HUES64 (cell line): Measurements from ENCODE around the gene PLA2G12B. TPM values are rescaled to one million over a fixed set of nuclear protein-coding genes. Genes with fewer than 3 reads are reported as not detected.
"Not testable (repeated sequence)": the region's sequence is repeated elsewhere in the genome, so short reads cannot be mapped to it uniquely, and the experiment has no call there.

Source experiments
- H3K27ac ChIP-seq: 2 replicates; pipeline ENCODE4 v1.7.0; 2013; ENCODE audit warnings: low read depth, low read length, inconsistent platforms
- H3K27me3 ChIP-seq: 2 replicates; pipeline ENCODE4 v1.6.1; 2013; ENCODE audit warnings: mild to moderate bottlenecking, low read length; ENCODE audit not compliant: insufficient read depth
- H3K36me3 ChIP-seq: 2 replicates; pipeline ENCODE4 v1.6.1; 2013; ENCODE audit warnings: mild to moderate bottlenecking, low read length; ENCODE audit not compliant: insufficient read depth
- H3K4me1 ChIP-seq: 2 replicates; pipeline ENCODE4 v1.6.1; 2013; ENCODE audit warnings: mild to moderate bottlenecking, low read length, moderate library complexity; ENCODE audit not compliant: insufficient read depth
- H3K4me3 ChIP-seq: 2 replicates; pipeline ENCODE4 v1.5.1; 2013; ENCODE audit warnings: mild to moderate bottlenecking, low read length, moderate library complexity
- H3K9ac ChIP-seq: 2 replicates; pipeline ENCODE4 v1.6.1; 2013; ENCODE audit warnings: mild to moderate bottlenecking, low read depth, low read length
- H3K9me3 ChIP-seq: 2 replicates; pipeline ENCODE4 v1.6.1; 2013; ENCODE audit warnings: low read depth, low read length; ENCODE audit not compliant: insufficient read depth
- WGBS: fragments of 150-250, 120-280 bp; methylation state at CpG from one replicate; pipeline ENCODE4 v1.1.7; 2013; ENCODE audit warnings: missing lambda C conversion rate; 5-methylcytosine and 5-hydroxymethylcytosine counted together
- polyA plus RNA-seq, 2 experiments: library from polyadenylated mRNA; stranded (reverse); fragments of 50-300 nt; gene quantifications; one replicate each; pipeline ENCODE4 v1.2.3, GENCODE V29; 2013

Gene PLA2G12B, protein sequence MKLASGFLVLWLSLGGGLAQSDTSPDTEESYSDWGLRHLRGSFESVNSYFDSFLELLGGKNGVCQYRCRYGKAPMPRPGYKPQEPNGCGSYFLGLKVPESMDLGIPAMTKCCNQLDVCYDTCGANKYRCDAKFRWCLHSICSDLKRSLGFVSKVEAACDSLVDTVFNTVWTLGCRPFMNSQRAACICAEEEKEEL
- not detected for polyA plus RNA-seq (2013, experiment 1 of 2)
- polyA plus RNA-seq (2013, experiment 2 of 2) = 0.25 TPM

DNA sequence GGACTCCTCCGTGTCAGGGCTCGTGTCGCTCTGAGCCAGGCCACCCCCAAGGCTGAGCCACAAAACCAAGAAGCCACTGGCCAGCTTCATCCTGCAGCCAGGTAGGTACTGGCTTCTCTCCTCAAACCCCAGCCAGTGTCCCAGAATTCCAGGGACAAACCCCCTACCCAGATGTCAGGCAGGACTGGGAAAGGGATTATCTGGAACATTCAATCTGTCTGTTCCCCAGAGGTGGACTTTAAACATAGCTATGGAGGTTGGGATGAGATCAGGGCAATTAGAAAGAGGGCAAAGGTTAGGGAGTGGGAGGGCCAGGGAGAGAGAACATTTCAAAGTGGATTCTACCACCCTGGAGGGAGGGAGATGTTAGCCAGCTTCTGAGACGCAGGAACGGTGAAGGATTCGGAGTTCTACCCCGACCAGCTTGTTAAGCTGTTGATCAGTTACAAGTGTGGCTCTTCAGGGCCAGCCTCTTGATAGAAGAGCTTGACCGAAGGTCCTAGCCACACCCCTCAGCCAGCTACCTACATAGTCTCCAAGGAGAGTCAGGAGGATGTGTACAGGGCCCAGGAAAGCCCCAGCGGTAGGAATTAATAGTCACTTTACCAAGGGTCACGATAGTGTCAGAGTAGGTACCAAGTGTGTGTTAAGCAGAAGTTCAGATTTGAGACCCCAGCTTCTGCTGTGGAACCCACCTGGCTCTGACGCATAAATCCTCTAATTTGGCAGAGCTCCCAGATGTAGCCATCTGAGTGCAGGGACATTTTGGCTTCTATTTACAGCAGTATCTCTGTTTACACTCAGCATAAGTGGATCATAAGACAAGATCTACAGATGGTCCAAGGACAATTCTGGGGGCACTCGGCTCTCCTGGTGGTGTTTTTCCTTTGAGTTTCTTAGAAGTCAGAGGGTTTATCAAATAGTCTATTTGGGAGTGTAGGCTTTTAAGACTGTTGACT, at the start of gene PLA2G12B:
Gene PLA2G12B, minus strand, starts transcription at position 211 of the 959 bp plus-strand sequence. Its CDS starts 121 bp downstream, at position 90.
- H3K27me3 ChIP-seq = no peaks in the 10 kb centered on the region
- H3K4me1 ChIP-seq = peaks cover 24% of the 10 kb centered on the region
- no peak within 1 kb of the TSS for H3K27ac ChIP-seq
- H3K9ac ChIP-seq = no peak within 1 kb of the TSS
- 87% methylated on average over 12 of the region's 12 CpGs for WGBS
- H3K36me3 ChIP-seq = no peaks in the 10 kb centered on the region
- H3K4me3 ChIP-seq = no peak within 1 kb of the TSS
- H3K9me3 ChIP-seq = no peaks in the 10 kb centered on the region

DNA sequence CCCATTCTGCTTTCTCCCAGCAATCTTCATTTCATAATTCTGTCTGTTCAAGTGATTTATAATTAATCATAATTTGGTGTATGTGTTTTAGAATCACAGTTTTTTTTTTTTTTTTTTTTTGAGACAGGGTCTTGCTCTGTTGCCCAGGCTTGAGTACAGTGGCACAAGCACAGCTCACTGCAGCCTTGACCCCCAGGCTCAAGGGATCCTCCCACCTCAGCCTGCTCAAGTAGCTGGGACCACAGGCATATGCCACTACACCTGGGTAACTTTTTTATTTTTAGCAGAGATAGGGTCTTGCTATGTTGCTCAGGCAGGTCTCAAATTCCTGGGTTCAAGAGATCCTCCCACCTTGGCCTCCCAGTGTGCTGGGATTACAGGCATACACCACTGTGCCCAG, 49.2 kb upstream of the PLA2G12B start:
- Histone ChIP-seq H3K4me3 (no peak overlapping the region), H3K36me3 (peaks cover 43% of the 10 kb centered on the region), H3K9me3 (no peaks in the 10 kb centered on the region), H3K4me1 (no peaks in the 10 kb centered on the region), H3K27me3 (no peaks in the 10 kb centered on the region), H3K27ac (no peak overlapping the region), H3K9ac (no peak overlapping the region)

DNA sequence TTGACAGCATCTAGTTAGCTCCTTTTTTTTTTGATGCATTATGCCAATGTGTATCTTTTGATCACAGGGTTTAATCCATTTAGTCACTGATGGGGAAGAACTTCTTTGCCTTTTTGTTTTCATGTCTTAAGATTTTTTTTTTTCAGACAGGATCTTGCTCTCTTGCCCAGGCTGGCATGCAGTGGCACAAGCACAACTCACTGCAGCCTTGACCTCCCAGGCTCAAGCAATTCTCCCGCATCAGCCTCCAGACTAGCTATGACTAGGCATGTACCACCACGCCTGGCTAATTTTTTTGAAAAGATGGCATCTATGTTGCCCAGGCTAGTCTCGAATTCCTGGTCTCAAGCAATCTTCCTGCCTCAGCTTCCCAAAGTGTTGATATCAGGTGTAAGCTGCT, 46.4 kb upstream of the PLA2G12B start:
- Histone ChIP-seq H3K9me3 (0 out of 2 replicates have a peak, but pooled peaks cover 3% of the 10 kb centered on the region), H3K4me3 (no peak overlapping the region)

DNA sequence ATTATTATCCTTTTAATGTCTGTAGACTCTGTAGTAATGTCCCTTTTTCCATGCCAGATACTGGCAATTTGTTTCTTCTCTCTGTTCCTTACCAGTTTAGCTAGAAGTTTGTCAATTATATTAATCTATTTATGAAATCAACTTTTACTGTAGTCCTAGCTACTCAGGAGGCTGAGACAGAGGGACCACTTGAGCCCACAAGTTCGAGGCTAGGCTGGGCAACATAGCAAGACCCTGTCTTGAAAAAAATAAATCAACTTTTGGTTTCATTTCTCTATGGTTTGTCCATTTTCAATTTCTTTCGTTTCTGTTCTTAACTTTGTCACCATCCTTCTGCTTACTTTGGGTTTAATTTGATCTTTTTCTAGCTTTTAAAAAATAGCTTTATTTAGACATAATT, 42.5 kb upstream of the PLA2G12B start:
- no peak overlapping the region for H3K4me3 ChIP-seq
- no peaks in the 10 kb centered on the region for H3K36me3 ChIP-seq
- WGBS = 88% methylated on average over 2 of the region's 2 CpGs
- no peaks in the 10 kb centered on the region for H3K4me1 ChIP-seq
- H3K9me3 ChIP-seq = 0 out of 2 replicates have a peak, but pooled peaks cover 3% of the 10 kb centered on the region
- no peak overlapping the region for H3K27ac ChIP-seq
- no peak overlapping the region for H3K9ac ChIP-seq
- no peaks in the 10 kb centered on the region for H3K27me3 ChIP-seq

More for the DNA sequence above, 46.4 kb upstream of the PLA2G12B start:
- WGBS = 95% methylated on average over 3 of the region's 3 CpGs
- Histone ChIP-seq H3K27me3 (no peaks in the 10 kb centered on the region), H3K27ac (no peak overlapping the region), H3K9ac (no peak overlapping the region), H3K4me1 (no peaks in the 10 kb centered on the region), H3K36me3 (peaks cover 18% of the 10 kb centered on the region)

DNA sequence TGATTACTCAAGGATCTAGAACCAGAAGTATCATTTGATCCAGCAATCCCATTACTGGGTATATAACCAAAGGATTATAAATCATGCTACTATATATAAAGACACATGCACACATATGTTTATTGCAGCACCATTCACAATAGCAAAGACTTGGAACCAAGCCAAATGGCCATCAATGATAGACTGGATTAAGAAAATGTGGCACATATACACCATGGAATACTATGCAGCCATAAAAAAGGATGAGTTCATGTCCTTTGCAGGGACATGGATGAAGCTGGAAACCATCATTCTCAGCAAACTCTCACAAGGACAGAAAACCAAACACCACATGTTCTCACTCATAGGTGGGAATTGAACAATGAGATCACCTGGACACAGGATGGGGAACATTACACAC, 40.9 kb upstream of the PLA2G12B start:
- H3K27me3 ChIP-seq, H3K27ac ChIP-seq, H3K4me3 ChIP-seq, H3K9me3 ChIP-seq, H3K4me1 ChIP-seq, H3K36me3 ChIP-seq, H3K9ac ChIP-seq: not testable (repeated sequence)

DNA sequence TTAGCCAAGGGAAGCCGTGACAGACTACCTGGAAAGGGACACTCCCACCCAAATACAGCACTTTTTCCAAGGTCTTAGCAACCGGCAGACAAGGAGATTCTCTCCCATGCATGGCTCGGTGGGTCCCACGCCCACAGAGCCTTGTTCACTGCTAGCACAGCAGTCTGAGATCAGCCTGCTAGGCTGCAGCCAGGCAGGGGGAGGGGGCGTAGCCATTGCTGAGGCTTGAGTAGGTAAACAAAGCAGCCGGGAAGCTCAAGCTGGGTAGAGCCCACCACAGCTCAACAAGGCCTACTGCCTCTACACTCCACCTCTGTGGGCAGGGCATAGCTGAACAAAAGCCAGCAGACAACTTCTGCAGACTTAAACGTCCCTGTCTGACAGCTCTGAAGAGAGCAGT, 35.2 kb upstream of the PLA2G12B start:
- H3K9ac ChIP-seq, H3K4me1 ChIP-seq, H3K36me3 ChIP-seq, H3K4me3 ChIP-seq, H3K27ac ChIP-seq, H3K27me3 ChIP-seq, H3K9me3 ChIP-seq: not testable (repeated sequence)
- 75% methylated on average over 7 of the region's 7 CpGs for WGBS

DNA sequence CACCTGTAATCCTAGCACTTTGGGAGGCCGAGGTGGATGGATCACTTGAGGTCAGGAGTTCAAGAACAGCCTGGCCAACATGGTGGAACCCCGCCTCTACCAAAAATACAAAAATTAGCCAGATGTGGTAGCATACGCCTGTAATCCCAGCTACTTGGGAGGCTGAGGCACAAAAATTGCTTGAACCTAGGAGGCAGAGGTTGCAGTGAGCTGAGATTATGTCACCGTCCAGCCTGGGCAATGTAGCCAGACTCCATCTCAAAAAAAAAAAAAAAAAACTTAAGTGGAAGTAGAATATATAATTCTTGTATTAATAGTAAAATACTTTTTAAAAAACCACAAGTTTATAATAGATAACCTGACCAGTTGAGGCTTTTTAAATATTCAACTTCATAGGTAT, 30.0 kb upstream of the PLA2G12B start:
- not testable (repeated sequence) for H3K4me1 ChIP-seq, H3K9me3 ChIP-seq, H3K36me3 ChIP-seq, H3K4me3 ChIP-seq, H3K9ac ChIP-seq, H3K27me3 ChIP-seq, H3K27ac ChIP-seq
- WGBS = 96% methylated on average over 4 of the region's 4 CpGs

DNA sequence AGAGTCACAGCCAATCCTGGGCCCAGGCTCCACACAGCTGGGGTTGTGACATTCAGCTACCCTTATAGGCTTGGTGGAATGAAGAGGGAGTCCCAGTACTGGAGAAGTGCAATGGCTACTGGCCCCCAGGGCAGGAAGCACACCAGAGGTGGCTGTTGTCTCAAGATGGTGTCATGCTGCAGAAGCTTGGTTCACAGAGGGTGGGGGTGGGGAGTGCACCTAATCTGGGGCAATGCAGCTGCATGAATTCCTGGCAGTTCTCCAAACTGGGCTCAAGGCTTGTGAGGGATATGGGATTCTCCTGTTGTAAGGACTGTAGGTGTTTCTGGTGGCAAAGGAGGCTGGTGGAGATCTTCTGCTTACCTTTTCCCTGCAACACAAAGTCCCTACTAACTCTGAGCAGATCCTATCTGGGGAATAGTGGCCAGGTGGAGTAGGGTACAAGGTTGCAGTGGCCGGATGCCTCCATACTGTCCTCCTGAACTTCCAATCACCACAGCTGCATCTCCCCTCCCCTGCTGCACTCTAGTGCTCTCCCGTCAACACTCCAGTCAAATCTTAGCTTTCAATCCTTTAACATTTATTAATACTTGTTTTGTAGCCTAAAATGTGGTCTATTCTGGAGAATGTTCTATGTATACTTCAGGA, 27.4 kb upstream of the PLA2G12B start:
- Histone ChIP-seq H3K36me3 (no peaks in the 10 kb centered on the region), H3K4me3 (no peak overlapping the region), H3K9ac (no peak overlapping the region), H3K9me3 (peaks cover 21% of the 10 kb centered on the region), H3K27ac (no peak overlapping the region), H3K27me3 (no peaks in the 10 kb centered on the region), H3K4me1 (no peaks in the 10 kb centered on the region)
- 94% methylated on average over 2 of the region's 2 CpGs for WGBS

DNA sequence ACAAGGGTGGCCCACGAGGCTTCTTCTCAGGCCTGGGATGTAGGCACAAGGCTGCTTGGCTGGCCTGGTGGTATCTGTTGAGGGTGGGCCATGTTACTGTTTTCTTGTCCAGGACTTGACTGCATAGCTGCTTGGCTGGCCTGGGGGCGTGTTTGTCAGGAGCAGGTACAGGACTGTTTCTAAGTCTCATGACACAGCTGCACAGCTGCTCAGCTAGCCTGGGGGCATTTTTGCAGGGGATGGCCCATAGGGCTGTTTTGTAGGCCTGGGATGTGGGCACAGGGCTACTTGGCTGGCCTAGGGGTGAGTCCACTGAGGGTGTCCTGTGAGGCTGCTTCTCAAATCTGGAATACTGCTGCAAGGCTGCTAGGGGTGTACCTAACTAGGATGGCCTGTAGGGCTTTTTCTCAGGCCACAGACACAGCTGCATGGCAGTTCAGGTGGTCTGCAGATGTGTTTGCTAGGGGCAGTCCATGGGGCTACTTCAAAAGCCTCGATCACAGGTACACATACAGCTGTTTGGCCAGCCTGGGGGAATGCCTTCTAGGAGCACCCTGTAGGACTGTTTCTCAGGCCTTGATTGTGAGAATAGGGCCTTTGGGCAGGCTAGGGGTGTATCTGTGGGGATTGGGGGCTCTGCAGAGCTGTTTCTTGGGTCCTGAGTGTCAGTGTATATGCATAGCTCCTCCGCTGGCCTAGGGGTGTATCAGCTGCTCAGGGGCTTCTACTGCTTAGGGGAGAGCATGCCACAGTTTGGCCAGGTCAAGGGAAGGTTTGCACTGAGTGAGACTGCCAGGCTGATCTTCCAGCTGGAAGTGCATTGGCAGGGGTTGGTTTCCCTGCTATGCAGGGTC, 26.6 kb upstream of the PLA2G12B start:
- Histone ChIP-seq H3K4me3 (no peak overlapping the region), H3K4me1 (no peaks in the 10 kb centered on the region), H3K27me3 (no peaks in the 10 kb centered on the region), H3K9me3 (peaks cover 26% of the 10 kb centered on the region), H3K9ac (no peak overlapping the region), H3K27ac (no peak overlapping the region), H3K36me3 (no peaks in the 10 kb centered on the region)
- 91% methylated on average over 4 of the region's 4 CpGs for WGBS

DNA sequence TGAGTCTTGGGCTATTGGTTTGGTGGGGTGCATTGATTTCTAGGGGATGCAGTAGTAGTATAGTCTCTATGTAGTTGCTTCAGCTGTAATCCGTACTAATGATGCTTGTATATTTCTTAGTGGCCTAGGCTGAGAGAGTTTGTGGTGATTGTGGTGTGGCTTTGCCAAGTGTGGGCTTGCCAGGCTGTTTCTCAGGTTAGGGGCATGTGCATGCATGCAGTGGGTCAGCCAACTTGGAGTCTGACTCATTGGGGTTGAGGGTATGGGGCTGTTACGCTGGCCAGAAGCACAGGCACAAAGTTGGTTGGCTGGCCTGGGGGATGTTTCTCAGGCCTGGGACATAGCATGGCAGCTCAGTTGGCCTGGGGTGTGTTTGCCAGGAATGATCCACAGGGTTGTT, 25.7 kb upstream of the PLA2G12B start:
- no peak overlapping the region for H3K4me3 ChIP-seq
- WGBS = 93% methylated on average over 2 of the region's 2 CpGs
- no peaks in the 10 kb centered on the region for H3K4me1 ChIP-seq
- H3K9me3 ChIP-seq = peaks cover 26% of the 10 kb centered on the region
- H3K27me3 ChIP-seq = no peaks in the 10 kb centered on the region
- H3K9ac ChIP-seq = no peak overlapping the region
- H3K27ac ChIP-seq = no peak overlapping the region
- H3K36me3 ChIP-seq = no peaks in the 10 kb centered on the region
